Karpas-422 (cell line): Measurements from ENCODE around the gene DSCAM. TPM values are rescaled to one million over a fixed set of nuclear protein-coding genes. Genes with fewer than 3 reads are reported as not detected.

ENCODE experiments used
- DNase-seq: peaks from one replicate; pipeline ENCODE4 v3.0.0-alpha.2; 2015
- H2AFZ ChIP-seq: fragments of 200-600 bp; sonication (generic); 2 replicates; pipeline ENCODE4 v1.6.1; 2014; ENCODE audit warnings: antibody characterized with exemption, low read length, mixed read lengths
- H3K27ac ChIP-seq: fragments of 200-600 bp; sonication (generic); 2 replicates; pipeline ENCODE4 v1.5.1; 2014; ENCODE audit warnings: mild to moderate bottlenecking, low read length, moderate library complexity
- H3K27me3 ChIP-seq: fragments of 200-600 bp; sonication (generic); 2 replicates; pipeline ENCODE4 v1.6.1; 2014; ENCODE audit warnings: low read length, mixed read lengths
- H3K36me3 ChIP-seq: fragments of 200-600 bp; sonication (generic); 2 replicates; pipeline ENCODE4 v1.6.1; 2014; ENCODE audit warnings: low read length, mixed read lengths; ENCODE audit not compliant: insufficient read depth
- H3K4me1 ChIP-seq: fragments of 200-600 bp; sonication (generic); 2 replicates; pipeline ENCODE4 v1.6.1; 2014; ENCODE audit warnings: mild to moderate bottlenecking, low read length, mixed read lengths
- H3K4me2 ChIP-seq: fragments of 200-600 bp; sonication (generic); 2 replicates; pipeline ENCODE4 v1.6.1; 2014; ENCODE audit warnings: low read length, low read depth, mild to moderate bottlenecking; ENCODE audit not compliant: poor library complexity, severe bottlenecking
- H3K4me3 ChIP-seq: fragments of 200-600 bp; sonication (generic); 2 replicates; pipeline ENCODE4 v1.5.1; 2014; ENCODE audit warnings: mild to moderate bottlenecking, antibody characterized with exemption, low read length, mixed read lengths
- H3K79me2 ChIP-seq: fragments of 200-600 bp; sonication (generic); 2 replicates; pipeline ENCODE4 v1.6.1; 2014; ENCODE audit warnings: mild to moderate bottlenecking, low read length, mixed read lengths
- H3K9ac ChIP-seq: fragments of 200-600 bp; sonication (generic); 2 replicates; pipeline ENCODE4 v1.6.0; 2014; ENCODE audit warnings: low read length
- H3K9me2 ChIP-seq: fragments of 200-600 bp; sonication (generic), shearing (Covaris generic); replicated peaks from 2 replicates; pipeline ENCODE4 v1.6.0; 2014; ENCODE audit warnings: mild to moderate bottlenecking, low read length, moderate library complexity; ENCODE audit not compliant: insufficient read depth
- H3K9me3 ChIP-seq: fragments of 300-700, 200-600 bp; sonication (generic); 2 replicates; pipeline ENCODE4 v1.6.1; 2014; ENCODE audit warnings: low read length, mixed read lengths
- H4K20me1 ChIP-seq: fragments of 200-600 bp; sonication (generic); 2 replicates; pipeline ENCODE4 v1.6.1; 2014; ENCODE audit warnings: mild to moderate bottlenecking, antibody characterized with exemption, low read length, low read depth; ENCODE audit not compliant: insufficient read depth
- total RNA-seq: library from RNA; depleted of rRNA; stranded (reverse); fragments of >200 nt; shearing (Covaris generic); gene quantifications from 2 replicates; pipeline ENCODE4 v1.2.3, GENCODE V29; 2014; ENCODE audit warnings: low replicate concordance

Gene DSCAM
- total RNA-seq, 1 experiment from 2014 or later, result not detected

- Histone ChIP-seq H3K9me2 (no peaks in the 10 kb centered on the region), H4K20me1 (no peaks in the 10 kb centered on the region), H3K4me2 (no peak overlapping the region), H2AFZ (no peak overlapping the region), H3K9me3 (peaks cover 3% of the 10 kb centered on the region; the same call in 1 of the 2 replicates), H3K79me2 (no peaks in the 10 kb centered on the region), H3K36me3 (no peaks in the 10 kb centered on the region), H3K9ac (no peak overlapping the region), H3K27ac (no peak overlapping the region), H3K4me1 (no peaks in the 10 kb centered on the region), H3K27me3 (no peaks in the 10 kb centered on the region), H3K4me3 (no peak overlapping the region)
- no peak for DNase-seq
Measured at GRCh38 chr21:40253112-40253511, 593.8 kb downstream of the DSCAM start.

GRCh38 chr21:40250514-40251294, 596.3 kb downstream of the DSCAM start:
- no peaks in the 10 kb centered on the region for H3K4me1 ChIP-seq
- no peak overlapping the region for H2AFZ ChIP-seq
- no peaks in the 10 kb centered on the region for H3K27me3 ChIP-seq
- H3K9me3 ChIP-seq, result peaks cover 3% of the 10 kb centered on the region; the same call in 1 of the 2 replicates
- H3K27ac ChIP-seq, result no peak overlapping the region
- no peak overlapping the region for H3K4me2 ChIP-seq
- no peaks in the 10 kb centered on the region for H4K20me1 ChIP-seq
- H3K4me3 ChIP-seq, result no peak overlapping the region
- no peaks in the 10 kb centered on the region for H3K79me2 ChIP-seq
- H3K9ac ChIP-seq, result no peak overlapping the region
- no peaks in the 10 kb centered on the region for H3K9me2 ChIP-seq
- no peaks in the 10 kb centered on the region for H3K36me3 ChIP-seq
- DNase-seq, result no peak

DNA sequence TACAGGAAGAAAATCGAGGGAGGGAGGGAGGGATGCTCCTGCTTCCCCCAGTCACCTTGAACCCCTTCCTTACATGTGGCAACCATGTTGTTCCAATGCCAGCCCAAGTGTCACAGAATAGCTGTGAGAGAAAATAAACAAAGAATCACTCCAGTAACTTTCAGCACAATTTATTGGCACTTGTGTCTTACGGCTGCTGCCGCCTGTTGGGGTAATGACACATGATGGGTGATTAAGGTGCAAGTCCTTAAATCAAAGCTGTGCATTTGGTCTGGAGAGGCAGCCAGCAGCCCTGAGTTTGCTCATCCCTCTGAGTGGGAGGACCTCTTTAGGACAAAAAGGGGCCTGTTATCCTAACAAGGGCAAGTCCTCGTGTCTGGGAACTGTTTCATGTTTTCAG, 602.0 kb downstream of the DSCAM start:
- peaks cover 6% of the 10 kb centered on the region for H3K9me3 ChIP-seq

DNA sequence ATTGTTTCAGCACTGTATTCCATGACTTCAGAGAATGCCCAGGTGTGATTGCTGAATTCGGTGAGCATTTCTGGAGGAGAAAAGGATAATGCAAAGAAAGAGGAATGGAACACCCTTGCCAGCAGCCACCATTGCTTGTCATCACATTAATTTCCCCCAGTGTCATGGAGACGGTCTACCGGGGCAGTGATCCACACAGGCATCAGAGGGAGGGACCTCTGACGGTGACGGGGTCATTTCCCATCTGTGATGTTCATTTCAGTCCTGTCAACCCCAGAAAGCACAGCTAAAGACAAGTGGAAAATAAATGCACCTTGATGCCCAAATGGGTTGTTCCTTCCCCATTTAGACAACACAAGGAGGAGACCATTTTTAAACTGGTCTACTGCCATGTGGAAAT, 603.3 kb downstream of the DSCAM start:
- Histone ChIP-seq H3K4me1 (no peaks in the 10 kb centered on the region), H3K79me2 (no peaks in the 10 kb centered on the region), H3K9me2 (no peaks in the 10 kb centered on the region), H3K4me3 (no peak overlapping the region), H3K9me3 (peaks cover 6% of the 10 kb centered on the region), H3K9ac (no peak overlapping the region), H3K27ac (no peak overlapping the region), H3K36me3 (no peaks in the 10 kb centered on the region), H2AFZ (no peak overlapping the region), H3K4me2 (no peak overlapping the region), H3K27me3 (no peaks in the 10 kb centered on the region), H4K20me1 (no peaks in the 10 kb centered on the region)
- no peak for DNase-seq

More for the DNA sequence above, 602.0 kb downstream of the DSCAM start:
- Histone ChIP-seq H3K79me2 (no peaks in the 10 kb centered on the region), H2AFZ (no peak overlapping the region), H3K27me3 (no peaks in the 10 kb centered on the region), H3K4me1 (no peaks in the 10 kb centered on the region), H3K27ac (no peak overlapping the region), H3K36me3 (no peaks in the 10 kb centered on the region), H4K20me1 (no peaks in the 10 kb centered on the region), H3K9ac (no peak overlapping the region), H3K9me2 (no peaks in the 10 kb centered on the region), H3K4me3 (no peak overlapping the region), H3K4me2 (no peak overlapping the region)
- no peak for DNase-seq

DNA sequence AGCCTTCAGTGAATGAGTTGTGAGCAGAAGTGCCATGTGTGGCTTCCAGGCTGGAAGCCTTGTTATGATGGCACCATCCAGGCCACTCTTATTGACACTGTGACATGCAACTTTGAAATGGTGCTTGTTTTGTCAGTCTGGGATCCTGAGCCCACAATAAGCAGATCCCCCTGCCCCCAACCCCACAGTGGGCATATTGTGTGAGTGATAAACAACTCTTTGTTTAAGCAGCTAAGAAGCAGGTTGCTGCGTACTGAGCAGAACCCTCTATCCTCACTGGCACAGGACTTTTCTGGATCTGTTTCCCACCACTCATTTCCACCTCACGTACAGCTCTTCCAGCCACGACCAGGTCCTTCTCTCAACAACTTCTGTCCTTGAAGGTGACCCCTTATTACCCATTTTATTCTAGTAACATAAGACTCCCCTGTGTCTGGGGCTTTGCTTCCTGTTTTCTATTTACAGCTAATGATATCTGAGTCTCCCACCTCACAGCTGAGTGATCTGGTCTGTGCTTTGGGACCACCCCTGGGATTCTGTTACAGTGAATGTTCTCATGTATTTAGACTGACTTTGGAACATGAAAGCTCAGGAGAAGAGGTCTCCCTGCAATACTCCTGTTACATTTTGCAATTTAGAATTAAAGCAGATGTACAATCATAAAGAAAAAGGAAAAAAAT, 604.2 kb downstream of the DSCAM start:
- Histone ChIP-seq H3K79me2 (no peaks in the 10 kb centered on the region), H3K27me3 (no peaks in the 10 kb centered on the region), H3K36me3 (no peaks in the 10 kb centered on the region), H3K4me3 (no peak overlapping the region), H3K27ac (no peak overlapping the region), H3K9ac (no peak overlapping the region), H3K4me1 (no peaks in the 10 kb centered on the region), H3K9me2 (no peaks in the 10 kb centered on the region), H2AFZ (no peak overlapping the region), H4K20me1 (no peaks in the 10 kb centered on the region), H3K9me3 (peaks cover 10% of the 10 kb centered on the region), H3K4me2 (no peak overlapping the region)
- DNase-seq, result no peak

DNA sequence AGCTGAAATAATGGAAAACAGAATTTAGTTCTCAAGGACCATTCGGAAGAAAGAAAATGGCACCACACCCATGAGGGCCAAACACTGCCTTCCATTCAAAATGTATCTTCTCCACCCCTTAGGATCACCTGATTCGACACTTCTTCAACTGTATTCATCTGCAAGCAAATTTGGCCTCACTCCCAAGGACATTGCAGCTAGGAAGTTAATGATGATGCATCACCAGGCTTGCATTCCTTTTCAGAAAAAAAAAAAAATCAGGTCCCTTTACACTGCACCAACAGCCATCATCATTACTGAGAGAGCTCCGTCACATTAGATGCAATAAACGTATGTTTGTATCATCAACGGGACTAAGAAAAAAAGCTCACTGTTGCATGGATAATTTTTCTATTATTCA, 611.4 kb downstream of the DSCAM start:
- Histone ChIP-seq H3K4me3 (no peak overlapping the region), H3K9me3 (peaks cover 23% of the 10 kb centered on the region), H2AFZ (no peak overlapping the region)

GRCh38 chr21:40231979-40232378, 615.0 kb downstream of the DSCAM start:
- no peaks in the 10 kb centered on the region for H3K4me1 ChIP-seq
- H3K9me2 ChIP-seq, result no peaks in the 10 kb centered on the region
- no peaks in the 10 kb centered on the region for H4K20me1 ChIP-seq
- no peaks in the 10 kb centered on the region for H3K27me3 ChIP-seq
- H3K4me2 ChIP-seq, result no peak overlapping the region
- no peak overlapping the region for H2AFZ ChIP-seq
- no peaks in the 10 kb centered on the region for H3K36me3 ChIP-seq
- no peak for DNase-seq
- H3K79me2 ChIP-seq, result no peaks in the 10 kb centered on the region
- no peak overlapping the region for H3K9ac ChIP-seq
- H3K4me3 ChIP-seq, result no peak overlapping the region
- H3K27ac ChIP-seq, result no peak overlapping the region
- H3K9me3 ChIP-seq, result peaks cover 19% of the 10 kb centered on the region

More for the DNA sequence above, 611.4 kb downstream of the DSCAM start:
- Histone ChIP-seq H3K27me3 (no peaks in the 10 kb centered on the region), H3K36me3 (no peaks in the 10 kb centered on the region), H3K4me1 (no peaks in the 10 kb centered on the region), H3K4me2 (no peak overlapping the region), H3K9ac (no peak overlapping the region), H4K20me1 (no peaks in the 10 kb centered on the region), H3K79me2 (no peaks in the 10 kb centered on the region), H3K9me2 (no peaks in the 10 kb centered on the region), H3K27ac (no peak overlapping the region)
- DNase-seq, result no peak

- no peaks in the 10 kb centered on the region for H3K4me1 ChIP-seq
Measured at GRCh38 chr21:40227096-40227495, 619.9 kb downstream of the DSCAM start.

More at GRCh38 chr21:40227096-40227495, 619.9 kb downstream of the DSCAM start:
- H3K9ac ChIP-seq, result no peak overlapping the region
- H3K79me2 ChIP-seq, result no peaks in the 10 kb centered on the region
- peaks cover 16% of the 10 kb centered on the region; the same call in 1 of the 2 replicates for H3K9me3 ChIP-seq
- H3K36me3 ChIP-seq, result no peaks in the 10 kb centered on the region
- H2AFZ ChIP-seq, result no peak overlapping the region
- H3K9me2 ChIP-seq, result no peaks in the 10 kb centered on the region
- no peaks in the 10 kb centered on the region for H3K27me3 ChIP-seq
- no peak overlapping the region for H3K27ac ChIP-seq
- H3K4me3 ChIP-seq, result no peak overlapping the region
- no peak overlapping the region for H3K4me2 ChIP-seq
- H4K20me1 ChIP-seq, result no peaks in the 10 kb centered on the region
- DNase-seq, result no peak
